T-helper 1 cell treated with Interleukin-12 subunit alpha and Interleukin-12 subunit beta and Interleukin-4 antibody, amounts not matched to agents 30 μg/mL and 1 μg/mL, for 36 hours (primary cell): ENCODE measurements around the gene SLC17A5.
"Not testable (repeated sequence)": the region's sequence is repeated elsewhere in the genome, so short reads cannot be mapped to it uniquely, and the experiment has no call there.

Experiments used
- H3K27ac Mint-ChIP-seq: one replicate; pipeline ENCODE4 v1.8.0; 2021; ENCODE audit warnings: mild to moderate bottlenecking, mixed read lengths
- H3K27me3 Mint-ChIP-seq: one replicate; pipeline ENCODE4 v1.8.0; 2021; ENCODE audit warnings: low read depth, mixed read lengths
- H3K36me3 Mint-ChIP-seq: one replicate; pipeline ENCODE4 v1.8.0; 2021; ENCODE audit warnings: low read depth, mixed read lengths
- H3K4me1 Mint-ChIP-seq: one replicate; pipeline ENCODE4 v1.8.0; 2021; ENCODE audit warnings: low read depth, mixed read lengths
- H3K4me3 Mint-ChIP-seq: one replicate; pipeline ENCODE4 v1.8.0; 2021; ENCODE audit warnings: mild to moderate bottlenecking, moderate library complexity, mixed read lengths
- H3K9me3 Mint-ChIP-seq: one replicate; pipeline ENCODE4 v1.8.0; 2021; ENCODE audit warnings: mixed read lengths

SLC17A5 gene

GRCh38 chr6:73679846-73680245, 26.1 kb upstream of the SLC17A5 start:
- not testable (repeated sequence) for H3K36me3 Mint-ChIP-seq, H3K4me3 Mint-ChIP-seq, H3K27me3 Mint-ChIP-seq, H3K4me1 Mint-ChIP-seq, H3K27ac Mint-ChIP-seq
- H3K9me3 Mint-ChIP-seq = peaks cover 17% of the 10 kb centered on the region

- Mint-ChIP-seq H3K4me1 (no peaks in the 10 kb centered on the region), H3K4me3 (no peak overlapping the region), H3K9me3 (peaks cover 14% of the 10 kb centered on the region), H3K27ac (no peak overlapping the region), H3K36me3 (no peaks in the 10 kb centered on the region), H3K27me3 (no peaks in the 10 kb centered on the region)
Measured at GRCh38 chr6:73679009-73679408, 25.2 kb upstream of the SLC17A5 start.

GRCh38 chr6:73675466-73676098, 21.8 kb upstream of the SLC17A5 start:
- Mint-ChIP-seq H3K36me3 (no peaks in the 10 kb centered on the region), H3K9me3 (no peaks in the 10 kb centered on the region), H3K4me1 (no peaks in the 10 kb centered on the region), H3K27ac (no peak overlapping the region), H3K27me3 (peaks cover 5% of the 10 kb centered on the region), H3K4me3 (no peak overlapping the region)

- H3K27me3 Mint-ChIP-seq = peaks cover 22% of the 10 kb centered on the region
- H3K27ac Mint-ChIP-seq = no peak overlapping the region
- no peaks in the 10 kb centered on the region for H3K9me3 Mint-ChIP-seq
- no peaks in the 10 kb centered on the region for H3K36me3 Mint-ChIP-seq
- H3K4me3 Mint-ChIP-seq = no peak overlapping the region
- no peaks in the 10 kb centered on the region for H3K4me1 Mint-ChIP-seq
Measured at GRCh38 chr6:73671911-73672685, 18.3 kb upstream of the SLC17A5 start.

GRCh38 chr6:73669005-73669404, 15.2 kb upstream of the SLC17A5 start:
- Mint-ChIP-seq H3K4me3 (no peak overlapping the region), H3K27ac (no peak overlapping the region), H3K36me3 (no peaks in the 10 kb centered on the region), H3K27me3 (peaks cover 33% of the 10 kb centered on the region), H3K9me3 (no peaks in the 10 kb centered on the region), H3K4me1 (peaks cover 4% of the 10 kb centered on the region)

- H3K27me3 Mint-ChIP-seq = peaks cover 37% of the 10 kb centered on the region
- no peak overlapping the region for H3K4me3 Mint-ChIP-seq
- H3K9me3 Mint-ChIP-seq = no peaks in the 10 kb centered on the region
- H3K36me3 Mint-ChIP-seq = no peaks in the 10 kb centered on the region
- peaks cover 4% of the 10 kb centered on the region for H3K4me1 Mint-ChIP-seq
- no peak overlapping the region for H3K27ac Mint-ChIP-seq
Measured at GRCh38 chr6:73667798-73668197, 14.0 kb upstream of the SLC17A5 start.

GRCh38 chr6:73666393-73666792, 12.6 kb upstream of the SLC17A5 start:
- H3K4me3 Mint-ChIP-seq = no peak overlapping the region
- no peaks in the 10 kb centered on the region for H3K36me3 Mint-ChIP-seq
- peaks cover 37% of the 10 kb centered on the region for H3K27me3 Mint-ChIP-seq
- H3K9me3 Mint-ChIP-seq = no peaks in the 10 kb centered on the region
- H3K27ac Mint-ChIP-seq = no peak overlapping the region
- H3K4me1 Mint-ChIP-seq = peaks cover 4% of the 10 kb centered on the region

GRCh38 chr6:73665686-73666319, 12.0 kb upstream of the SLC17A5 start:
- Mint-ChIP-seq H3K4me1 (peaks cover 4% of the 10 kb centered on the region), H3K9me3 (no peaks in the 10 kb centered on the region), H3K4me3 (no peak overlapping the region), H3K27ac (no peak overlapping the region), H3K36me3 (no peaks in the 10 kb centered on the region), H3K27me3 (peaks cover 34% of the 10 kb centered on the region)

- Mint-ChIP-seq H3K27ac (no peak overlapping the region), H3K4me3 (no peak overlapping the region), H3K9me3 (no peaks in the 10 kb centered on the region), H3K27me3 (peaks cover 23% of the 10 kb centered on the region), H3K4me1 (peaks cover 4% of the 10 kb centered on the region), H3K36me3 (no peaks in the 10 kb centered on the region)
Measured at GRCh38 chr6:73664701-73665100, 10.9 kb upstream of the SLC17A5 start.

GRCh38 chr6:73657201-73657600, 3.4 kb upstream of the SLC17A5 start:
- Mint-ChIP-seq H3K4me1 (peaks cover 18% of the 10 kb centered on the region), H3K9me3 (no peaks in the 10 kb centered on the region), H3K27ac (no peak overlapping the region), H3K36me3 (no peaks in the 10 kb centered on the region), H3K27me3 (no peaks in the 10 kb centered on the region), H3K4me3 (no peak overlapping the region)

- no peak overlapping the region for H3K27ac Mint-ChIP-seq
- H3K9me3 Mint-ChIP-seq = no peaks in the 10 kb centered on the region
- peaks cover 20% of the 10 kb centered on the region for H3K4me1 Mint-ChIP-seq
- no peaks in the 10 kb centered on the region for H3K36me3 Mint-ChIP-seq
- H3K27me3 Mint-ChIP-seq = no peaks in the 10 kb centered on the region
- H3K4me3 Mint-ChIP-seq = no peak overlapping the region
Measured at GRCh38 chr6:73656531-73657145, 2.8 kb upstream of the SLC17A5 start.

- Mint-ChIP-seq H3K27me3 (no peaks in the 10 kb centered on the region), H3K9me3 (no peaks in the 10 kb centered on the region), H3K4me3 (peak overlapping the region; percentile 70), H3K36me3 (peaks cover 2% of the 10 kb centered on the region), H3K27ac (peak overlapping the region; percentile 45), H3K4me1 (peaks cover 22% of the 10 kb centered on the region)
Measured at GRCh38 chr6:73655341-73655917, 1.6 kb upstream of the SLC17A5 start.

- Mint-ChIP-seq H3K27me3 (no peaks in the 10 kb centered on the region), H3K27ac (peak overlapping the region; percentile 90), H3K9me3 (no peaks in the 10 kb centered on the region), H3K36me3 (peaks cover 10% of the 10 kb centered on the region), H3K4me1 (peaks cover 22% of the 10 kb centered on the region), H3K4me3 (peak overlapping the region; percentile 92)
Measured at GRCh38 chr6:73652637-73653570, 888 bp downstream of the SLC17A5 start.

GRCh38 chr6:73649783-73650182, 4.0 kb downstream of the SLC17A5 start:
- H3K27ac Mint-ChIP-seq = no peak overlapping the region
- no peaks in the 10 kb centered on the region for H3K27me3 Mint-ChIP-seq
- H3K9me3 Mint-ChIP-seq = no peaks in the 10 kb centered on the region
- H3K4me1 Mint-ChIP-seq = peaks cover 17% of the 10 kb centered on the region
- H3K4me3 Mint-ChIP-seq = no peak overlapping the region
- peaks cover 13% of the 10 kb centered on the region for H3K36me3 Mint-ChIP-seq
